ENCODE measurements around the gene CAPZB.

The CAPZB gene

DNA sequence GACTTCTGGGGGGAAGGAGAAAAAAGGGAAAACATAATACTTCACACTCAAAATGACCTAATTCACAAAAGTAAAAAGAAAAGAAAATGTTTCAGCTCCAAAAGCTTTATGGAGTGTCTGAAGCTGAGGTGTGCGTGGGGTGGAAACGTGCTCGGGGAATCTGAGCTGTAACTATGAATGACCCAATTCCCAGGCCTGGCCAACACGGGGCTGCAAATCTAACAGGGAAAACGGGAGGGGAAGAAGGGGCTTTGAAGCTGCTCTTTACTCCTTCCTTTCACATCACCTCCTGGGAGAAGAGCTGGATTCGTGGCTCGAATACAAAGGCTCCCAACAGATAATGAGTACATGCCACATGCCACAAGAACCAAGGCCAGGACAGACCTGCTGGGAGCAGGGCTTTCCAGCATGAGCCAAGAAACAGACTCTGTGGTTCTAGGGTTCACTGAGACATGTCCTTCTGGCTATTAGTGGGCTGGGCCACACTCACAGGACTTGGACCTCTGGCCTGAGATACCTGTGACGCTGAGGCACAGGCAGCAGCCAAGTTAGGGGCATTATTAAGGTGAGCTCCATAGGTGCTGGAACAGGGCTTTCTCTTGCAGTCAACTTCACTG is 121.7 kb downstream of the CAPZB start:
- no peak for DNase-seq

DNA sequence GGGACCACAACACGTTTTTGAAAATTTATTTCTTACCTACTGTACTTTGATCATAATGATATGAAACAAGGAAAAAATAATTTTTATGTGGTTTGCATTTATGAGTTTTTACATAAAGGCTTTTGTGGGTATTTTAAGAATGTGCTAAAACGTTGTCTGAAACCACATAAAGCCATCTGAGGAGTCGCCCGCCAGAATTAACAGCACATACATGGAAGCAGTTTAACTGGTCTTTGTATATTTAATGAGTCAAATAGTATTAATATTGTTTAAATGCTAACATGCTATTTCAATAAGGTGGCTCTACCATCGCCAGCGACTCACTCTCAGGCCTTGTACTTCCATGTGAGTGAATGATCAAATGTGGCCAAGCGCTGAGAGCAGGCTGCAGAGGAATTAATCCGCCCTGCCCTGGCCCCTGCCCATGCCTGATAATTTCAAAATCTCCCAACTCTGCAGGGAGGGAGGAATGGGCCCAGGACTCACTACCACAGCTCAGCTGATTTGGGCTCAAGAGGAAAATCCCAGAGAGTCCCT is 123.7 kb downstream of the CAPZB start:
- no peak for DNase-seq

DNA sequence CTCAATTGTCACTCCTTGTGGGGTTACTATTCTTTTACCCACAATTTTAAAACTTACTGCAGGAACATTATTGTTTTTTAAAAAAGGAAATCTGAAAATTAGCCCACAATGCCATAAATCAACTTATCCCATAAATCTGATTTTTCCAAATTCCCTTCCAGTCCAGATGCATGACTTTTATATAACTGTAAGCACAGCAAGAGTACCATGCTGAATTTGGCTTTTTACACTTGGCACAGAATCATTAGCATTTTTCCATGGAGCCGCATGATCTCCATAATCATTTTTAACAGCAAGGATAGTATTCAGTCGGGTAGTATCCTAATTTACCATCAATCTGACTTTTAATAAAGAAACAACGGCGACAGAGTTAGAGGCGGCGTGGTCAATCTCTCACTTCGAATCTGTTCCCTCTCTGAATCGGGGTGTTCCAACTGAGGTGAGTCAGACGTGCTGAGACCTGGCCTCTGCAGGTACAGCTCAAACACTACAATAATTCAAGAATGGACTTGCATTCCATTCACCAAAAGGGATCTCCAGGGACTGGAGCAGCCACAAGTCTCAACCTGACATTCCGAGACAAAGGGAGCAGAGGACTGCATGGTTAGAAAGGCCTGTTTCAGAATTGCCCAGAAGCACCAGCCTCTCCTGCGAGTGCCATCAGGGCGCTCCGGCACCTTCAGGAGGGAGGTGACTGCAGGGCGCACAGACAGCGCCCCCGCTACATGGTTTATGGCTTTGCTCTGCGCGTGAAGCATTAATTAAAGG is 124.3 kb downstream of the CAPZB start:
- no peak for DNase-seq

DNA sequence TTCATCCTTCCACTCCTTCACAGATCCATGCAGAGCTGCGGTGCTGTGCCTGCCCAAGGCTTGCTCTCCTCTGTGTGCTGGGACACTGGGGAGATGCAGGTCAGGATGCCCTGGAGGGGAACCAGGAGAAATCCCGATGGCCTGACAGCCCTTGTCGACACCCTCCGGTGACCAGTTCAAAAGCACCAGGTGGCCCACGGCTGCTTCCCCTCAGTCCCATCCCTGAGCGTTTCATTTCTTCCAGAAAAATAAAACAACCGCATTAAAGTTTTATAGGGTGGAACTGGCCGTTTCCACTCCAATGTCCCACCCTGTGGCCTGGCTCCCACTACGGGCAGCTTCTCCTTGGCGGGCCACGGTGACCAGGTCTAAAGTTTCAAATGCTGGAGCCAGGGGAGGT is 124.9 kb downstream of the CAPZB start:
- DNase-seq: no peak

DNA sequence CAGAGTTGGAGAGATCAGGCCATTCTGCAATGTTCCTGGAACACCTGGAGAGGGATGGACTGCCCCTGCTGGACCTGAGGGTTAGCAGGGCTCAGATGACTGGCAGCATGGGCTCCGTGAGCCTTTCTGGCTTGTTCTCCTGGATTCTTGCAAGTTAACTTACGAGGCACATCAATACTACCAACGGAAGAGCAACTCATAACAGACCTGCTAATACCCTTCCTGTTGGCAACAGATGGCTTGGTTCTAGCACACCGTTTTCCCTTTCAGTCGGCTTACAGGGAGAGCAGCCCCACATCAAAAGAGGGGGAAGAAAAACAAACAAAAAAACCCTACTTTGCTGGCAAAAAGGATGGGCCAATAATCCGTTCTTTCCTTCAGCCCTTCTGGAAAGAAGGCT is 125.3 kb downstream of the CAPZB start:
- no peak for DNase-seq

DNA sequence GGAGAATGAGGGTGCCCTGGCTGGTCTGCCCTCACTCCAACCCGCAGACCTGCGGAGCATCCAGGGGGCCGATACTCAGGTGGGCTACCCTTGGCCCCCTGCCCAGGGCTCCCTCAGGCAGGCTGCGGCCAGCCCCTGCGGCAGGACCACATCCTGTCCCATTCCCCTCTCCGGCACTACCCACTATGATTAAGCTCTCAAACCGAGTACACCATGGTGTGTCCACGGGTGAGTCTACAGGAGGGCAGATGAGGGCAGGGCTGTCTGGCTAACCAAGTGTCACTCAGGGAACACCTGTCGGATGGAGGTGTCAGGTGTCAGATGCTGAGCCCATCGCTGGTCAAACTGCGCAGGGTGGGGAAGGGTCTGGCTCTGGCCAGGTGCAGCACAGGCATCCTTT is 126.0 kb downstream of the CAPZB start:
- DNase-seq: no peak

DNA sequence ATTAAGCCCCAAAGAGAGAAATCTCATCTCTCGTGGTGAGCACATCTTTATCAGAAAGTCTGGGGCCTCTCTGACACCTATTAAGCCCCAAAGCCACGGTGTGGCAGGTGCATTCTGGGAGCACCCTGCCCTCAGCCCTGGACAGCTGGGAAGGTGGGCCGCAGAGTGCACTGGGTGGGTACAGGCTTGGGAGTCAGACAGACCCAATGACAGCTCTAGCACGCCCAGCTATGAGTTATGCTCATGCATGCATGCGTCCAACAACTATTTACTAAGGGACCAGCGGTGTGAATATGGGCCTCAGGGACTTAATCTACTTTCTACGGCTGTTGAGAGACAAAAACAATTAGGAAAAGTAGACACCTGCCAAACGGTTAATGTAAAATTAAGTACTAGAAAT is 126.6 kb downstream of the CAPZB start:
- DNase-seq: no peak

DNA sequence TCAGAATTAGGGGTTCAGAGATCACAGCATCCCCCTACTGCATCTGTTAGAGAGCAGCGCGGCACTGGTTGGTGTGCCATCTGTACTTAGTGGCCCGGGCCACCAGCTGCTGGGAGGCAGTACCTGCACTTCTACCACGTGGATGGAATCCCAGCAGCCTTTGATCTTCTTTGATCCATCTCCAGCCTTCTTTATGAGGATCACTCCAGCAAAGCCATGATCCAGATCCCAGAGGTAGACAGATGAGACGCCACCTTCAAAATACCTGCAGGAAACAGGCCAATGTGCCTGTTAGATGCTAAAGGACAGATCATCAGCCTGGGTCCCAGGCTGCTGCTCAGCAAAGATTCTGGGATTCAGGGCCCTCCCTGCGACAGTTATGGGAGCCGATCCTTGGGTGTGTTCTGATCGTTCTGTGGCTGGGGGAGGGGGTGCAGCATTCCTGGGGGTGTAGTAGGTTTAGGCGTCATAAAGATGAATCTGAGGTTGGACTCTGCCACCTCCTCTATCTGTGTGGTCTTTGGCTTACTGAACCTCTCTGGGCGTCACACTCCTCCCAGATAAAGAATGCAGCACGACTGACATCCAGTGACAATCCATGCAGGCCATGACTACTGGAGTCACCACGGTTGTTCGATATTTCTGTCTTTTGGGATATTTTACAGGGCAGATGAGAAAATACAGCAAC is 127.9 kb downstream of the CAPZB start:
- no peak for DNase-seq

DNA sequence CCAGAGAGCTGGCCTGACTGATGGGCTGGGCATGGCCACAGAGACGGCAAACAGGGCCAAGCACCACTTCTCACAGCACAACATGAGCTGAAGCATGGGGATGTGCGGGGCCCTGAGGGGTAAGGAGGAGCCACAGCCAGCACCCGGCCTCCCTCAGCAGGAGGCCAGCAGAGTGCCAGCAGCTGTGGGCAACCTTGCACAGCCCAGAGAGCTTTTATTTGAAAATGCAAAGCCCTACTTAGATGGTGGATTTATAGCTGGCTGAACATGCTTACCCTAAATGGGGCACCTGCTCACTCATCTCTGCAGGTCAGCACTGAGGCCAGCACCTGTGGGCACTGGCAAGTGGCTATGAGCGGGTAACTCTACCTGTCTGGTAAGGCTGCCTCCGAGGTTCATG is 129.1 kb downstream of the CAPZB start:
- DNase-seq: no peak

DNA sequence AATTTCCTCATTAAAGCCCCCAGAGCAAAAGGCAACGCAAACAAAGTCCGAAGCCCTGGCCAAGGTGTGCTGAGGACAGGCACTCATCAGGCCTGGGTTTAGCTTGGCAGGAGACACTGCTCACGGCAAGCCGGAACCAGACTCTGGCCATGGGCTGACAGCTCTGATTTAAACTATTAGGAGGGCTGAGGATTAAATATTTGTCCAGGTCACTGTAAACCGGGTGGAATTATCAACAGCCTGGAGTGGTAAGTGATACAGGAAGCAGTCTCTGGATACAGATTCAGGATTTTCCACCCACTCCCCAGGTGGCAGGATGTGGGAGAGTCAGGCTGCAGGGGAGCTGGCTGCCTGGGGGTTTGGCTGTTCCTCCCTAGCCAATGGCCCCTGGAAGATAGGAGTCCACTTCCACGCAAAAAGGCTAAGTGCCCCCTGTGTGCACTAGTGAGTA is 130.8 kb downstream of the CAPZB start:
- no peak for DNase-seq

DNA sequence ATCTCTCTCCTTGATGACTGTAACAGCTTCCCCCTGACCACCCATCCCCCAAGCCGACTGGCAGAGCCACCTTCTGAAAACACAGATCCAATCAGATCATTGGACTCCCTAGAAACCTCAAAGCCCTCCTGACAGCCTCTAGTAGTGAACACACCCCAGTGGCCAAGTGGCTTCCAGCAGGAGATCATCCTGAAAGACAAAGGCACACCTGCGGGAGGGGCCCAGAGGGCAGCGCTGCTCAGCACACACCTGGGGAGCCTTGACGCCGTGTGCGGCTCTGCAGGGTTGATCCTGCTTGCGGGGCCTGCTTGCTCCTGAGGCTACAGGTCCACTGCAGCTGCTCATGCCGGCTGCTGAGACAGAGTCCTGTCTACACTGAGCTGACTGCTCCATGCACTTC is 131.7 kb downstream of the CAPZB start:
- no peak for DNase-seq

DNA sequence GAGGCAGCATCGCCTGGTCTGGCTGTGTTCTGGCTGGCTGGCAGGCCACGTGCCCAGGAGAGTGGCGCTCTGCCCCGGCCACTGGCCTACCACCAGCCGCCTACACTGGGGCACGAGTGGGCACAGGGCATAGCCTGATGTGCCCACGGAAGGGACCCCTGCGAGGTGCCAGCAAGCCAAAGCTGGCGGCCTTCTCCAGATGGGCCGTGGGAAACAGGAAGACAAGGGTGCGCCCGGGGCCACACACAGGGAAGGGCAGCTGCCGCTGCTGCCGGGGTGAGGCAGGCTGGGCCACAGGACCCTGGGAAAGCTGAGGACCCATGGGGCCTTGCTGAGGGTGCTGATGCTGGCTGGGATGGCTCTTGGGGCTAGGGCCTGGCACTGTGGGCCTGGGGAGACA is 132.5 kb downstream of the CAPZB start:
- no peak for DNase-seq

DNA sequence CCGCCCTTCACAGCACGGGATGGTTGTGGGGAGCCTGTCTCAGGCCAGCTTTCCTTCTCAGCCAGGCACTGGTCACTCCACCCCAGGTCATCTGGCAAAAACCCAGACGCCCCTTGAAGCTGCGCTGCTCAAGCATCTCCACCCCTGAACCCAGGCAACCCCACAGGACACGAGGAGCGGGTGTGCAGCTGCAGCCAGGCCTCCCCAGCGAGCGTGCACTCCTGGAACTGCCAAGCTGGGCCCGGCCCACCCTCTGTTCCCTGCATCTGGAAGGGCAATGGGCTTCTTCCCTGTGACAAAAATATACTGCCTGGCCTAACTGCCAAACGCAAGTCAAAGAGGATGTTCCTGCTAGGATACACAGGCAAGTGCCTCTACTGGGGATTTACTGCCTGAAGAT is 133.5 kb downstream of the CAPZB start:
- no peak for DNase-seq

DNA sequence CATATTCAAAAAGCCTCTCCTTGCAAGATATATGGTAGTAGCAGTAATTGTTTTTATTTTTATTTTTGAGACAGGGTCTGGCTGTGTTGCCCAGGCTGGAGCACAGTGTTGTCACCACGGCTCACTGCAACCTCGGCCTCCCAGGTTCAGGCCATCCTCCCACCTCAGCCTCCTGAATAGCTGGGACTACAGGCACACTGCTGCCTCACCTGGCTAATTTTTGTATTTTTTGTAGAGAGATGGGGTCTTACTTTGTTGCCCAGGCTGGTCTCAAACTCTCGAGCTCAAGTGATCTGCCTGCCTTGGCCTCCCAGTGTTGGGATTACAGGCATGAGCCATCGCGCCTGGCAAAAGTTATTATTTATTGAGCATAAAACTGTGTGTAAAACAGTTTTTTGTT is 134.8 kb downstream of the CAPZB start:
- DNase-seq: no peak

DNA sequence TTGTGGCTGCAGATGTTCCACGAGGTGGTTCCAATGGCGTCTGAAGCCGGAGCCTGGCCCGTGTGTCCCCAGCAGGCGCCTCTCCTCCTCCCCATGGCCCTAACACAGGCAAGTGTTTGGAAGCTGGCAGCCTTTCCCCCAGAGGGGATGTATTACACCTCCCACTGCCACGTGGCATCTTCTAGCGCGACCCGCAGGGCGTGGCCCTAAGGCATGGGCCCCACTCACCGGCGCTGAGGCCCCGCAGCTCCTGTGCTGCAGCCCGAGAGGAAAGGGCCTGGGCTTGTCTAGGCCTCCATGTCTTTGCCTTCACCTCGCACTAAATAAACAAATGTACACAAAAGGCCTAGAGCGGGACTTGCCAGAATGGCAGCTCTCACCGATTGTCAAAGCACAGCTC is 135.3 kb downstream of the CAPZB start:
- no peak for DNase-seq

DNA sequence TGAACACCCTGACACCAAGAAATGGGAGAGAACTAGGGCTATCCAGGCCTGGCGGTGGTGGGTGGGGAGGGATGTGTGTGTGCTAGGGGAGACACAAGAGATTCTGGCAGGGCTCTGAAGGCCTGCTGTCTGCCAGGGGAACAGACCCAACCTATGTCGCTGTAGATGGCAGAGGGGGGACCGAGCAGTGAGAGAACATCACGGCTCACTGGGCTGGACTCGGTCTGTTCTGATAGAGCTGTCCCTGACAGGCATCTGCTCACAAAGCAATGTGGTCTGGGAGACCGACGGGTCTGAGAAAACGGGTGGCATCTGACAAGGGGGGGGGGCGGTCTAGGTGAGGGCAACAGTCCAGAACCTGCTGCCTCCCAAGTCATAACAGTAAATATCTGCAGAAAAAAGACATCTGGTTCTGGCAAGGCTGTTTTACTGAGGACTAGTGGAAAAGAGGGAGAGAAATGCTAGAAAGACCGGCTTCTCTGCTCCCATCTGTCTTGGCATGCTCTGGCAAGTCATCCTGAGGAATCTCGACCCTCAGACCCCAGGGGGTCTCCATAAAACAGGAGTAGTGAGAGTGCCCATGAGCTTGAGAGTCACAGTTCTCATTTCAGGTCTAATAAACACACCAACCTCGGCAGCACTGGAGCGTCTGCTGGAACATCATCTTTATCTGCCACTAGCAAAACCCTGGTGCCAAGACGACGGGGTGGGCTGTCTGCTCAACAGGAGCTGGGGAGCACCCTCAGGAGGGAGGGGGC is 136.7 kb downstream of the CAPZB start:
- no peak for DNase-seq

DNA sequence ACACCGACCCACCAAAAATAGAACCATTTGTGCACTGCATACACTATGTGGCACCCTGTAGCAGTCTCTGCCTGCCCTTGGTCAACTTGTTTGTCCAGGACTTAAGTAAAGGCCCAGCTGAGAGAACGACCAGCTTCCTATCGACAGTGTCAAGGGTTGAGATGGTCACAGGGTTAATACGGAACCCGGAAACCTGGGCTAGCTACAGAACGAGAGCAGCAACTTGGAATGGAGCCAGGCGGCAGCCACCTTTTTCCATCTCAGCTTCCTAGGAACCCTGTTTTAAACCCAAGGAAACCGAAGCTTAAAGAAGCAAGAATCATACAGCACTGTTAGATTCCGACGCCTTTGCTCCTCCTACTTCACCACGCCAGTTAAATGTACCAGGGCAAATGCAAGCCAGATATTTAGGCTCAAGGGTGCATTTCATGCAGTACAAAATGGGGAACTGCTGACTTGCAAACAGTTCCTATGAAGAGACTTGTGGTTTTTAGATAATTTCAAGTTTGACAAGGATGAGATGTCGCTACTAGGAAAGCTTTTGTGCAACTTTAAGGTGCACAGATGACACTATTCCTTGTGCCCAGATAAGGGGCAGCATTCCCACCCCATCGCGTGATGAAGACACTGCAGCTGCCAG is 137.7 kb downstream of the CAPZB start:
- no peak for DNase-seq

DNA sequence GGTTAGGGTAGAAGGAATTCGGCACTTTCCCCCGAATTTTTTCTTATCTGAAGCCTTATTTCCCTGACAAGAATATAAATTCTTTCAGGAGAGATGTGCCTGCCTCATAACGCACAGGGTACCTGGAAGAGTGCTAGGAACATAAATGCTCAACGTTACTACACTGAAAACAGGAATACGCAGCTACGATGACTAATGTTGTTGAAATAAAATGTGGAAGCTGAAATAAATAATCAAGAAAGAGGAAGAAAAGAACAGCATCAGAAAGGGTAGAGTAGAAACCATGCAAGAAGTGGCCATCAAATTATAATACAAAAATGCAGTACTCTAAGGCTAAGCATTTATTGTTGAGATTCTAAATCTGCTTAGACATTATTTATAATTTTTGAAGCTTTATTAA is 139.3 kb downstream of the CAPZB start:
- no peak for DNase-seq

DNA sequence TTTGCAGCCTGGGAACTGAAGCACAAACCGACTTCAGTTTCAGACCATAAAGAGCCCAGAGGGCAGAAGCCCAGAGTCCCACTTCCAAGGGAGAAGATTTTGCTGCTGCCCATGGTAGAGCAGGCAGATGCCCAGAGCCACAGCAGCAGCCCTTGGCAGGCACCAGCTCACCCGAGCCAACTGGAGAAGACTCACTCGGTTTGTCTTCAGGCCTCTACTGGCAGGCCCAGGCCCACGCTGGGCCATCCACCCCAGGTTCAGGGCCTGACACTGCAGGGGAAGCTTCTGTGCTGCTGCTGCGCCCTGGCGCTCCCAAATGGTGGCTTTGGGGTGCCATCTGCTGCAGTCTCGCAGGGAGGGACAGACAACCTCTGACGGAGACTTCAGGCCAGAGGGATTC is 139.9 kb downstream of the CAPZB start:
- DNase-seq: no peak

DNA sequence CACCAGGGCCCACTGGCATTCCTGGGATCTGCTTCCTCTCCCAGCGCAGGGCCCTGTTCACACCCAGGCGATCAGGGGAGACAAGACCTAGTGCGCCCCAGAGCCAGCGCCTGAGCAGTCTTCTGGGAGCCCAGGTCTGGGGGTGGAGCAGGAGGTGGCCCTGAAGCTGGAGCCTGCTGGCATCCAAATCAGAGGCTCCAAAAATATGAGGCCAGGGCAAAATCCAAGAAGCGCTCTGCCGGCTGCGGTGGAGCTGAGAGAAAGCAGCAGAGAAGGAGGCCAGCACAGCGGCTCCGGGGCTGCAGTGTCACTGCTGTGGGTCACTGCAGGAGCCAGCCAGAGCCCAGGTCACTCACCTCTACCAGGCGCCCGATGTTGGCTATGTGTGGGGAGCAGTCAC is 140.5 kb downstream of the CAPZB start:
- no peak for DNase-seq

DNA sequence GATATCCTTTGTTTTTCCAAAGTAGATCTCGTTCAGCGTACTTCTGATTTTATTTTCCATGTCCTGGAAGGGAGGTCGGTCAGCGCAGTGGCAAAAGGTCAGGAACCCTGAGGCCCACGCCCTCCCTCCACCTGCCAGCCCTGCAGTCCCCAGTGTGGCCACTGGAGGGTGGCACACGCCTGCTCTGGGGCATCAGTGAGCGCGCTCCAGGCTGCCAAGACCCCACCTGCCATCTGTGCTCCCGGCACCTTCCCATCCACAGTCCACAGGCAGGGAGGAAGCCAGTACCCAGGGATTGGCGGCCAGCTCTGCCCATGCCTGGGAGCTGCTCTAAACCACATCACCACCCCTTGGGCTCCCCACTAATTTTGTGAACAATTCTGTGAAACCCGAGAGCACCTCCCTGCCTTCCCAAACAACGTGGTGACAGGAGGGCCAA is 140.9 kb downstream of the CAPZB start:
- peak; percentile 43 for DNase-seq

DNA sequence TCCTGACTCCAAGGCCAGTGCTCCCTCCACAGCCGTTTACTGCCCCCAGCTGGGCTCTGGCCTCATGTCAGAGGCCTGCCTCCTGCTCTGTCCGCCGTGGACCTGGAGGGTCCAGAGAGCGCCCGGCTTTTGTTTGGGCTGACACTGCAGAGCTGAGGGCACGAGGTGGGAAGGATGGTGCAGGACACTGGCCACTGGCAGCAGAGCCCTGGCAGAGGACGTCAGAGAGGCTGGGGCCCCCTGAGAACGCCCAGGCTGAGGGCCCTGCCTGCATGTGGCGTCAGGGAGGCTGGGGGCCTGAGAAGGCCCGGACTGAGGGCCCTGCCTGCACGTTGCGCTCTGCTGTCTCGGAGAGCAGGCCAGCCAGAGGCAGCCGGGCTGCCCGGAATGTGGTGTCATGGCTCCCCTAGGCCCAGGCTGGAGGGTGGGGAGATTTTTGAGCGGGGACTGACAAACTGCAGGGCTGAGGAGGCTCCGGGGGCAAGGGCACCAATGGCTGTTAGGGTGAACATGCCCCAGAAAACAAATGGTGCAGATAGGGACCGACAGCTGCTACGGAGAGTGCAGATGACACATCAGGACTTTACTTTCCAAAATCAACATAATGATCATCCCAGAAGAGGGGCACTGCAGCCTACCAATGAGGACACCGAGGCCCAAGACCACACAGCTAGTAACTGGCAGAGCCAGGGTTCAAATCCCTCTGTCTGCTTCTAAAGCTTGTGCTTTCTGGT is 141.6 kb downstream of the CAPZB start:
- DNase-seq: no peak

All from activated CD4-positive, alpha-beta T cell treated with anti-CD3 and anti-CD28 coated beads, Interleukin-2, amount 50 U/mL, for 1 hour (primary cell).